ENCODE measurements around the gene KRT7.

The KRT7 gene

DNA sequence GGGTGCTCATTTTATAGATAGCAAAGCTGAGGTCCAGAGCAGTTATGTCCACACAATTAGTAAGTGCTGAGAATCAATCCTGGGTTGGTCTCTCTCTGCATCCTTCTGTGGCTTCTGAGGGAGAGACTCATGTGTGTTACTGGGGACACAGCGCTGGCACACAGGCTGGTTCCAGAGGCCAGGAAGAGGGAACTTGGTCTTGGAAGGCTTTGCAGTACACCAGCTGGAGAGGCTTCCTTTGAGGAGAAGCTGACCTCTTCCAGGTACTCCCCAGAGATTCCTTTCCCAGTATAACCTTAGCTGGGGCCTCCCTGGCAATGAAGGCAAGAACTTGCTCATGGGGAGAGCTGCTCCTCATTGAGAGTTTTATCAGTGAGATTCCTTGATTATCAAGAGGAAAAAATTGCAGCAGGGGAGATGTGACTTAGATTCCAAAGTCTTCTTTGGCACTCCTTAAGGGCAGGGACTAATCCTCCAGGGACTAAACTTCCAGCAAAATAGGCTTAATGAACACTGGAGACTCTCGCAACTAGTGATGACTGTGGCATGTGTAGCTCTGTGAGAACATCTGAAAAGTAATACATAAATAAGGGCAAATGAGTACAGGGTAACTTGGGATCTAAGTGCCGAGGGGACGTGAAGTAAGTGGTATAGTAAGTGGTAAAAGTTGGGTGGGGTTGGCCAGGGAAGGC is 27.3 kb upstream of the KRT7 start:
- no peak for DNase-seq (ENCODE audit: low read depth in 1 of 2, low spot score in 1 of 2)
- Histone ChIP-seq H3K27me3 (ENCODE audit: insufficient read depth, poor library complexity, severe bottlenecking) (no peaks in the 10 kb centered on the region), H3K27ac (replicated peaks) (no peak overlapping the region), H3K4me3 (replicated peaks; ENCODE audit: insufficient read depth, low read length) (no peak overlapping the region)
- TF ChIP-seq, protein P1, sequence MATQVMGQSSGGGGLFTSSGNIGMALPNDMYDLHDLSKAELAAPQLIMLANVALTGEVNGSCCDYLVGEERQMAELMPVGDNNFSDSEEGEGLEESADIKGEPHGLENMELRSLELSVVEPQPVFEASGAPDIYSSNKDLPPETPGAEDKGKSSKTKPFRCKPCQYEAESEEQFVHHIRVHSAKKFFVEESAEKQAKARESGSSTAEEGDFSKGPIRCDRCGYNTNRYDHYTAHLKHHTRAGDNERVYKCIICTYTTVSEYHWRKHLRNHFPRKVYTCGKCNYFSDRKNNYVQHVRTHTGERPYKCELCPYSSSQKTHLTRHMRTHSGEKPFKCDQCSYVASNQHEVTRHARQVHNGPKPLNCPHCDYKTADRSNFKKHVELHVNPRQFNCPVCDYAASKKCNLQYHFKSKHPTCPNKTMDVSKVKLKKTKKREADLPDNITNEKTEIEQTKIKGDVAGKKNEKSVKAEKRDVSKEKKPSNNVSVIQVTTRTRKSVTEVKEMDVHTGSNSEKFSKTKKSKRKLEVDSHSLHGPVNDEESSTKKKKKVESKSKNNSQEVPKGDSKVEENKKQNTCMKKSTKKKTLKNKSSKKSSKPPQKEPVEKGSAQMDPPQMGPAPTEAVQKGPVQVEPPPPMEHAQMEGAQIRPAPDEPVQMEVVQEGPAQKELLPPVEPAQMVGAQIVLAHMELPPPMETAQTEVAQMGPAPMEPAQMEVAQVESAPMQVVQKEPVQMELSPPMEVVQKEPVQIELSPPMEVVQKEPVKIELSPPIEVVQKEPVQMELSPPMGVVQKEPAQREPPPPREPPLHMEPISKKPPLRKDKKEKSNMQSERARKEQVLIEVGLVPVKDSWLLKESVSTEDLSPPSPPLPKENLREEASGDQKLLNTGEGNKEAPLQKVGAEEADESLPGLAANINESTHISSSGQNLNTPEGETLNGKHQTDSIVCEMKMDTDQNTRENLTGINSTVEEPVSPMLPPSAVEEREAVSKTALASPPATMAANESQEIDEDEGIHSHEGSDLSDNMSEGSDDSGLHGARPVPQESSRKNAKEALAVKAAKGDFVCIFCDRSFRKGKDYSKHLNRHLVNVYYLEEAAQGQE (IDR thresholded peaks at IDR 0.05; ENCODE audit: insufficient replicate concordance, low read depth), result no peak
- TF ChIP-seq CTCF (IDR thresholded peaks at IDR 0.05; ENCODE audit: insufficient read depth, low read length) (no peak), SPI1 (IDR thresholded peaks at IDR 0.05; ENCODE audit: borderline replicate concordance, low read depth) (no peak), GABPA (IDR thresholded peaks at IDR 0.05; ENCODE audit: low read depth) (no peak), POLR2AphosphoS5 (IDR thresholded peaks at IDR 0.05; ENCODE audit: low read depth) (no peak)

DNA sequence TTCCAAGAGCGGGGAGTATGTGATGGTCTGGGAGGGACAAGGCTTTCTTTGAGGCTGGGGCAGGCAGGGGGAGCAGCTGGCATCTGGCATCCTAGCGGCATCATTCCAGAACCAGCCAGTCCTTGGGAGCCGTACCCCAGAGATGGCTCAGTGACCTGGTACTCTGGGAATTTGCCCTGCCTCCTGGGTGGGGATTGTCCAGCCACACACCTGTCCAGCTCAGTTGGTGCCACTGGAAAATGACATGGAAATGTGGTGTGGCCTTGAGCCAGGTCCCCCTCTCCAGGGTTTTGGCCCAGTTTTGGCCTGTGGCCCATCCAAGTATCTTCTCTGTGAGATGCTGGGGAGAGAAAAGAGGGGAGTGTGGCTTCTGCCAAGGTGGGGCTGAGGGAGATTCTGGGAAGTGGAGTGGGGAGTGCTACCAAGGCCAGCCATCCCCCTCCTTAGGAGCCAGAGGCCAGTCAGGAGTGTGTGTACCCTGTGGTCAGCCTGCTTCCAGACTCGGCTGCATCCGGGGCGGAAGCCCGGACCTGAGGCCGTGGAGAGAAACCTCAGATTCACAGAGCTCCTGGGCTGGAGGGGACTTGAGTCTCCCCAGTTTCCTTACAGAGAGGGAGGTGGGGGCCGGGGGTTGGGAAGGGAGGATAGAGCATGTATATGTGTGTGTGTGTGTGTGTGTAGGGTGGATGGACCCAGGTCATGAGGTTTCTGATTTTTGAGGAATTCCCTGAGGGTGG is 26.6 kb upstream of the KRT7 start:
- no peaks in the 10 kb centered on the region for H3K27me3 ChIP-seq (ENCODE audit: insufficient read depth, poor library complexity, severe bottlenecking)
- DNase-seq (ENCODE audit: low read depth in 1 of 2, low spot score in 1 of 2), result no peak
- H3K27ac ChIP-seq (replicated peaks), result no peak overlapping the region
- H3K4me3 ChIP-seq (replicated peaks; ENCODE audit: insufficient read depth, low read length), result no peak overlapping the region
- TF ChIP-seq POLR2AphosphoS5 (IDR thresholded peaks at IDR 0.05; ENCODE audit: low read depth) (no peak), GABPA (IDR thresholded peaks at IDR 0.05; ENCODE audit: low read depth) (no peak), CTCF (IDR thresholded peaks at IDR 0.05; ENCODE audit: insufficient read depth, low read length) (no peak), SPI1 (IDR thresholded peaks at IDR 0.05; ENCODE audit: borderline replicate concordance, low read depth) (no peak)
- TF ChIP-seq, protein P1 (IDR thresholded peaks at IDR 0.05; ENCODE audit: insufficient replicate concordance, low read depth), result no peak

DNA sequence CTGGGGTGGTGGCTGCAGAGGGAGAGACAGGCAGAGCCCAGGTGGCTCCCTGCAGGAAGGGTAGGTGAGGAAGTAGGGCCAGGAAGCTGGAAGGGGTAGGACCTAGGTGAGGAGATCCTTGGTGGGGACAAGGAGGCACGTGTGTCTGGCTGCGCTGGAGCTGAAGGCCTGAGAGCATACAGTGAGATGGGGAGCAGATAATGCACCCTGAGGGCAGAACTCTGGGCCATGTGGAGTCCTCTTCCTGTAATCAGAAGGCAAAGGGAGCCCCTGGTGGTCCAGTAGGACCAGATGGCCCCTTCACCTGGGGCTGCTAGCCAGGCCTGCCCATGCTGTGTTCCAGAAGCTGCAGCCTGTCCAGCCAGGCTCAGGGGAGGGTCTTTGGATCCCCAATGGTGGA is 25.9 kb upstream of the KRT7 start:
- H3K4me3 ChIP-seq (replicated peaks; ENCODE audit: insufficient read depth, low read length), result no peak overlapping the region
- no peak for TF ChIP-seq POLR2AphosphoS5 (IDR thresholded peaks at IDR 0.05; ENCODE audit: low read depth)
- TF ChIP-seq, protein P1 (IDR thresholded peaks at IDR 0.05; ENCODE audit: insufficient replicate concordance, low read depth), result no peak
- TF ChIP-seq CTCF (IDR thresholded peaks at IDR 0.05; ENCODE audit: insufficient read depth, low read length), result no peak
- no peak for TF ChIP-seq SPI1 (IDR thresholded peaks at IDR 0.05; ENCODE audit: borderline replicate concordance, low read depth)
- TF ChIP-seq GABPA (IDR thresholded peaks at IDR 0.05; ENCODE audit: low read depth), result no peak
- H3K27ac ChIP-seq (replicated peaks), result no peak overlapping the region
- DNase-seq (ENCODE audit: low read depth in 1 of 2, low spot score in 1 of 2), result no peak
- no peaks in the 10 kb centered on the region for H3K27me3 ChIP-seq (ENCODE audit: insufficient read depth, poor library complexity, severe bottlenecking)
